Measurements from ENCODE around the gene PARD3.

PARD3 gene

GRCh38 chr10:34319197-34319846, 495.8 kb downstream of the PARD3 start:
- no peaks in the 10 kb centered on the region for H3K79me2 ChIP-seq (ENCODE audit: insufficient read depth, low read length)
- H3K4me2 ChIP-seq (ENCODE audit: low read depth, low read length, poor library complexity, severe bottlenecking): no peak overlapping the region
- no peaks in the 10 kb centered on the region for H3F3A ChIP-seq (ENCODE audit: insufficient read depth)
- H2AFZ ChIP-seq (ENCODE audit: low read depth, low read length, severe bottlenecking): no peak overlapping the region
- no peaks in the 10 kb centered on the region for H3K36me3 ChIP-seq (ENCODE audit: low read length)
- no peak overlapping the region for H3K9ac ChIP-seq (ENCODE audit: low read length)
- TF ChIP-seq EZH2phosphoT487 (conservative IDR thresholded peaks at IDR 0.05; ENCODE audit: low read length): no peak
- TF ChIP-seq, protein P1, sequence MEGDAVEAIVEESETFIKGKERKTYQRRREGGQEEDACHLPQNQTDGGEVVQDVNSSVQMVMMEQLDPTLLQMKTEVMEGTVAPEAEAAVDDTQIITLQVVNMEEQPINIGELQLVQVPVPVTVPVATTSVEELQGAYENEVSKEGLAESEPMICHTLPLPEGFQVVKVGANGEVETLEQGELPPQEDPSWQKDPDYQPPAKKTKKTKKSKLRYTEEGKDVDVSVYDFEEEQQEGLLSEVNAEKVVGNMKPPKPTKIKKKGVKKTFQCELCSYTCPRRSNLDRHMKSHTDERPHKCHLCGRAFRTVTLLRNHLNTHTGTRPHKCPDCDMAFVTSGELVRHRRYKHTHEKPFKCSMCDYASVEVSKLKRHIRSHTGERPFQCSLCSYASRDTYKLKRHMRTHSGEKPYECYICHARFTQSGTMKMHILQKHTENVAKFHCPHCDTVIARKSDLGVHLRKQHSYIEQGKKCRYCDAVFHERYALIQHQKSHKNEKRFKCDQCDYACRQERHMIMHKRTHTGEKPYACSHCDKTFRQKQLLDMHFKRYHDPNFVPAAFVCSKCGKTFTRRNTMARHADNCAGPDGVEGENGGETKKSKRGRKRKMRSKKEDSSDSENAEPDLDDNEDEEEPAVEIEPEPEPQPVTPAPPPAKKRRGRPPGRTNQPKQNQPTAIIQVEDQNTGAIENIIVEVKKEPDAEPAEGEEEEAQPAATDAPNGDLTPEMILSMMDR (IDR thresholded peaks at IDR 0.05; ENCODE audit: insufficient read depth, low read length, poor library complexity, severe bottlenecking): no peak
- H4K20me1 ChIP-seq (ENCODE audit: low read depth, low read length): no peaks in the 10 kb centered on the region
- H3K9me3 ChIP-seq (ENCODE audit: insufficient read depth, low read length): no peaks in the 10 kb centered on the region
- H3K27me3 ChIP-seq (ENCODE audit: low read length): no peaks in the 10 kb centered on the region
- no peaks in the 10 kb centered on the region for H3K9me2 ChIP-seq (replicated peaks; ENCODE audit: insufficient read depth, low read length)
- H3K27ac ChIP-seq (ENCODE audit: low read depth, low read length): no peak overlapping the region
- no peak overlapping the region for H3K4me3 ChIP-seq (ENCODE audit: insufficient read depth, low read length, poor library complexity, severe bottlenecking)

DNA sequence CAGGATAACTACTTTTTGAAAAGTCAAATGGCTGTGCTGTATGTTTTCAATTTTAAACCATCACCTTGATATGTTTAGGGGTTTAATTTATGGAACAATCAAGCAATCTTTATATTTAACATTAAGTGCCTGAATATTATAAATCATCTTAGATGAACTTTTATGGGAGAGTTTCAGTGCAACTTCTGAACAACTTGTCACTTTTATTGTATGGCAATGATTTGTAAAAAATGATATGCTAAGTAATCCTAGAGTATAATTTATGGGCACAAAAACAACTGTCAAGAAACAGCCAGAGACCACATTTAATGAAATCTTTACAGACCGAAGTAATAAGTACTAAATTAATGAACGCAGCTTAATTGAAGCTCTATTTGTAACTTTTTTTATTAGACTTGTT, 498.9 kb downstream of the PARD3 start:
- H3K36me3 ChIP-seq (ENCODE audit: low read length): no peaks in the 10 kb centered on the region
- H3F3A ChIP-seq (ENCODE audit: insufficient read depth): no peaks in the 10 kb centered on the region
- no peak overlapping the region for H2AFZ ChIP-seq (ENCODE audit: low read depth, low read length, severe bottlenecking)
- H4K20me1 ChIP-seq (ENCODE audit: low read depth, low read length): no peaks in the 10 kb centered on the region
- TF ChIP-seq EZH2phosphoT487 (conservative IDR thresholded peaks at IDR 0.05; ENCODE audit: low read length): no peak
- TF ChIP-seq, protein P1 (IDR thresholded peaks at IDR 0.05; ENCODE audit: insufficient read depth, low read length, poor library complexity, severe bottlenecking): no peak
- no peak overlapping the region for H3K4me3 ChIP-seq (ENCODE audit: insufficient read depth, low read length, poor library complexity, severe bottlenecking)
- H3K27ac ChIP-seq (ENCODE audit: low read depth, low read length): no peak overlapping the region
- H3K9ac ChIP-seq (ENCODE audit: low read length): no peak overlapping the region
- no peak overlapping the region for H3K4me2 ChIP-seq (ENCODE audit: low read depth, low read length, poor library complexity, severe bottlenecking)
- H3K27me3 ChIP-seq (ENCODE audit: low read length): no peaks in the 10 kb centered on the region
- no peaks in the 10 kb centered on the region for H3K79me2 ChIP-seq (ENCODE audit: insufficient read depth, low read length)
- H3K9me2 ChIP-seq (replicated peaks; ENCODE audit: insufficient read depth, low read length): no peaks in the 10 kb centered on the region
- no peaks in the 10 kb centered on the region for H3K9me3 ChIP-seq (ENCODE audit: insufficient read depth, low read length)

DNA sequence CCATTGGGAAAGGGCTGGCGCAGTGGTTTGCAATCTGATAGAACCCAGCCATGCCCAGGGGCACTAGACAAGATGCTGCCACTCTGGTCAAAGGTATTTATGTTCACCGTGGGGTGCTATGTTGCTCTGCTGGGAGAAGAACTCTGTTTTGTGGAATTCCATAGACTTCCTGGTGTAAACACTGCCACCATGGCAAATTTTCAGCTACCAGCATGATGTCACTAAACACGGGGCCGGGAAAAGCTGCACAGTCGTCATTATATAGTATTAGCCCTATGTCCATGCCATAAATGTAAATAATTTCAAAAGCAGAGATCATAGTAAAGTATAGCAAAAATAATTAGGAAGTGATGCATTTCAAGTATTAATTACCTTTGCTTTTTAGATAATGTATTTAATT, 500.6 kb downstream of the PARD3 start:
- H3K4me3 ChIP-seq (ENCODE audit: insufficient read depth, low read length, poor library complexity, severe bottlenecking): no peak overlapping the region
- no peak overlapping the region for H3K27ac ChIP-seq (ENCODE audit: low read depth, low read length)
- H3F3A ChIP-seq (ENCODE audit: insufficient read depth): no peaks in the 10 kb centered on the region
- no peaks in the 10 kb centered on the region for H3K36me3 ChIP-seq (ENCODE audit: low read length)
- no peaks in the 10 kb centered on the region for H3K79me2 ChIP-seq (ENCODE audit: insufficient read depth, low read length)
- no peaks in the 10 kb centered on the region for H3K9me2 ChIP-seq (replicated peaks; ENCODE audit: insufficient read depth, low read length)
- no peaks in the 10 kb centered on the region for H3K27me3 ChIP-seq (ENCODE audit: low read length)
- no peak overlapping the region for H3K9ac ChIP-seq (ENCODE audit: low read length)
- H2AFZ ChIP-seq (ENCODE audit: low read depth, low read length, severe bottlenecking): no peak overlapping the region
- no peaks in the 10 kb centered on the region for H3K9me3 ChIP-seq (ENCODE audit: insufficient read depth, low read length)
- TF ChIP-seq, protein P1 (IDR thresholded peaks at IDR 0.05; ENCODE audit: insufficient read depth, low read length, poor library complexity, severe bottlenecking): no peak
- no peak for TF ChIP-seq EZH2phosphoT487 (conservative IDR thresholded peaks at IDR 0.05; ENCODE audit: low read length)
- no peak overlapping the region for H3K4me2 ChIP-seq (ENCODE audit: low read depth, low read length, poor library complexity, severe bottlenecking)
- no peaks in the 10 kb centered on the region for H4K20me1 ChIP-seq (ENCODE audit: low read depth, low read length)
